ENCODE results near the gene GABRA5. TPM values are rescaled to one million over a fixed set of nuclear protein-coding genes. Genes with fewer than 3 reads are reported as not detected.

GABRA5 gene
- total RNA-seq, 1 experiment from 2014 or later, result not detected

DNA sequence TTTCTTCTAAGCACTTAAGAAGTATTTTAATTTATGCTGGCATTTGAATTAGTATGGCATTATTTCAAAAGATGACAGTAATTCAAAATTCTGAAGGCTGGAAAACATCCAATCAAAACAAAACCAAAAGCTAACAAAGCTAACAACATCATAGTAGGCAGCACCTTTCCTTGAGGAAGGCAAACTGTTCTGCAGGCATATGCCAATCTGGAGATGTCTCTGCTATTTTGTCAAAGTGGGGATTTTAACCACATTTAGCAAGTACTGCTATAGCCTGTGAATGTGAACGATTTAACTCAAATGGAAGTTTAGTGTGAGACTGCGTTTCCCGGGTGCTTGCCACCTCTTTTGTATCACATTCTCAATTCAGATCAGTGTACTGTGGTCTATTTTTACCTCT lies 16.7 kb upstream of the GABRA5 start:
- H3K27ac ChIP-seq, result no peak overlapping the region
- H3K9me2 ChIP-seq (ENCODE audit: insufficient read depth), result no peaks in the 10 kb centered on the region
- no peak for DNase-seq
- H3K27me3 ChIP-seq (ENCODE audit: insufficient read depth, low read depth), result no peaks in the 10 kb centered on the region
- H4K20me1 ChIP-seq (ENCODE audit: insufficient read depth), result no peaks in the 10 kb centered on the region
- no peak overlapping the region for H2AFZ ChIP-seq
- H3K4me3 ChIP-seq, result no peak overlapping the region
- intact Hi-C loops (cut with micrococcal nuclease; ENCODE audit: unreplicated experiment), result no loop called here
- no peaks in the 10 kb centered on the region for H3K9me3 ChIP-seq (ENCODE audit: insufficient read depth, low read depth)
- no peak overlapping the region for H3K4me2 ChIP-seq
- TF ChIP-seq, protein P1, sequence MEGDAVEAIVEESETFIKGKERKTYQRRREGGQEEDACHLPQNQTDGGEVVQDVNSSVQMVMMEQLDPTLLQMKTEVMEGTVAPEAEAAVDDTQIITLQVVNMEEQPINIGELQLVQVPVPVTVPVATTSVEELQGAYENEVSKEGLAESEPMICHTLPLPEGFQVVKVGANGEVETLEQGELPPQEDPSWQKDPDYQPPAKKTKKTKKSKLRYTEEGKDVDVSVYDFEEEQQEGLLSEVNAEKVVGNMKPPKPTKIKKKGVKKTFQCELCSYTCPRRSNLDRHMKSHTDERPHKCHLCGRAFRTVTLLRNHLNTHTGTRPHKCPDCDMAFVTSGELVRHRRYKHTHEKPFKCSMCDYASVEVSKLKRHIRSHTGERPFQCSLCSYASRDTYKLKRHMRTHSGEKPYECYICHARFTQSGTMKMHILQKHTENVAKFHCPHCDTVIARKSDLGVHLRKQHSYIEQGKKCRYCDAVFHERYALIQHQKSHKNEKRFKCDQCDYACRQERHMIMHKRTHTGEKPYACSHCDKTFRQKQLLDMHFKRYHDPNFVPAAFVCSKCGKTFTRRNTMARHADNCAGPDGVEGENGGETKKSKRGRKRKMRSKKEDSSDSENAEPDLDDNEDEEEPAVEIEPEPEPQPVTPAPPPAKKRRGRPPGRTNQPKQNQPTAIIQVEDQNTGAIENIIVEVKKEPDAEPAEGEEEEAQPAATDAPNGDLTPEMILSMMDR (conservative IDR thresholded peaks at IDR 0.05), result no peak
- no peak for TF ChIP-seq EZH2 (IDR thresholded peaks at IDR 0.05; ENCODE audit: low read depth)
- ChIA-PET CTCF (no interaction called here), POLR2A (ENCODE audit: unreplicated experiment) (no interaction called here)
- no peaks in the 10 kb centered on the region for H3K79me2 ChIP-seq (ENCODE audit: low read depth)
- H3F3A ChIP-seq (ENCODE audit: insufficient read depth, low read depth), result no peaks in the 10 kb centered on the region
- no peaks in the 10 kb centered on the region for H3K36me3 ChIP-seq (ENCODE audit: low read depth)
- H3K4me1 ChIP-seq (replicated peaks; ENCODE audit: insufficient read depth), result no peaks in the 10 kb centered on the region
- BruUV-seq (replicated peaks), result no TSS peak

DNA sequence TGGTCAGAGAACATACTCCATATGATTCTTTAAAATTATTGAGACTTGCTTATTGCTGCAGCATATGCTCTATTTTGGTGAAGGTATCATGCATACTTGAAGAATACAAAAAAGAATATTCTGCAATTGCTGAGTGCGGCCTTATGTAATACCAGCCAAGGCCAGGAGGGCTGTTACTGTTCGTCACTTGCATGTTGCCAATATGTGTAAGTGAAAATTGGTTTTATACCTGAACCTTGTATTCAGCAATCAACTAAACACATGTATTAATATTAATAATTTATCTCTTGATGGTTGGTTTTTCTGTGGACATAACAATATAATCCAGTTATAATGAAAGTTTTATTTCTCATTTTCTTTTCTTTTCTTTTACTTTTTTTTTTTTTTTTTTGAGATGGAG lies 13.9 kb upstream of the GABRA5 start:
- H3K27ac ChIP-seq, result no peak overlapping the region
- H3K27me3 ChIP-seq (ENCODE audit: insufficient read depth, low read depth), result no peaks in the 10 kb centered on the region
- no peaks in the 10 kb centered on the region for H3K9me3 ChIP-seq (ENCODE audit: insufficient read depth, low read depth)
- TF ChIP-seq, protein P1 (conservative IDR thresholded peaks at IDR 0.05), result no peak
- TF ChIP-seq EZH2 (IDR thresholded peaks at IDR 0.05; ENCODE audit: low read depth), result no peak
- ChIA-PET POLR2A (ENCODE audit: unreplicated experiment) (no interaction called here), CTCF (no interaction called here)
- no TSS peak for BruUV-seq (replicated peaks)
- no peaks in the 10 kb centered on the region for H3F3A ChIP-seq (ENCODE audit: insufficient read depth, low read depth)
- no peak overlapping the region for H3K4me3 ChIP-seq
- H2AFZ ChIP-seq, result no peak overlapping the region
- H3K36me3 ChIP-seq (ENCODE audit: low read depth), result no peaks in the 10 kb centered on the region
- no peaks in the 10 kb centered on the region for H3K4me1 ChIP-seq (replicated peaks; ENCODE audit: insufficient read depth)
- intact Hi-C loops (cut with micrococcal nuclease; ENCODE audit: unreplicated experiment), result no loop called here
- no peaks in the 10 kb centered on the region for H4K20me1 ChIP-seq (ENCODE audit: insufficient read depth)
- DNase-seq, result no peak
- no peak overlapping the region for H3K4me2 ChIP-seq
- H3K79me2 ChIP-seq (ENCODE audit: low read depth), result no peaks in the 10 kb centered on the region
- no peaks in the 10 kb centered on the region for H3K9me2 ChIP-seq (ENCODE audit: insufficient read depth)

DNA sequence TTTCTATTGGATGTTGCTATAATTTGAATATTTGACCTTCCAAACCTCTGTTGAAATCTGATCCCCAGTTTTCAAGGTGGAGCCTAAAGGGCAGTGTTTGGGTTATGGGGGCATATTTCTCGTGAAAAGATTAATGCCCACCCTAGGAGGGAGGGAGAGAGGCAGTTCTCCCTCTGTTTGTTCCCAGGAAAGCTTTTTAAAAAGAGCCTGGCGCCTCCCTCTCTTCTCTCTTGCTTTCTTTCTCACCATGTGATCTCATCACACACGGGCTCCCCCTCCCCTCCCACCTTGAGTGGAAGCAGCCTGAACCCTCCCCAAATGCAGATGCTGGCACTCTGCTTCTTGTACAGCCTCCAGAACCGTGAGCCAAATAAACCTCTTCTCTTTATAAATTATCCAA lies 12.4 kb upstream of the GABRA5 start:
- Histone ChIP-seq H3K4me3 (no peak overlapping the region), H3K9me3 (ENCODE audit: insufficient read depth, low read depth) (no peaks in the 10 kb centered on the region), H3K9me2 (ENCODE audit: insufficient read depth) (no peaks in the 10 kb centered on the region), H3K79me2 (ENCODE audit: low read depth) (no peaks in the 10 kb centered on the region), H2AFZ (no peak overlapping the region), H3K27ac (no peak overlapping the region), H4K20me1 (ENCODE audit: insufficient read depth) (no peaks in the 10 kb centered on the region), H3F3A (ENCODE audit: insufficient read depth, low read depth) (no peaks in the 10 kb centered on the region), H3K36me3 (ENCODE audit: low read depth) (no peaks in the 10 kb centered on the region), H3K4me1 (replicated peaks; ENCODE audit: insufficient read depth) (no peaks in the 10 kb centered on the region), H3K4me2 (no peak overlapping the region), H3K27me3 (ENCODE audit: insufficient read depth, low read depth) (no peaks in the 10 kb centered on the region)
- POLR2A ChIA-PET (ENCODE audit: unreplicated experiment), result no interaction called here
- BruUV-seq (replicated peaks), result no TSS peak
- no peak for DNase-seq
- no peak for TF ChIP-seq EZH2 (IDR thresholded peaks at IDR 0.05; ENCODE audit: low read depth)
- TF ChIP-seq, protein P1 (conservative IDR thresholded peaks at IDR 0.05), result no peak
- intact Hi-C loops (cut with micrococcal nuclease; ENCODE audit: unreplicated experiment), result no loop called here
- CTCF ChIA-PET, result no interaction called here
